Suprapubic skin (tissue), 4 donors: Measurements from ENCODE around the gene PSMA7.

Experiments
- CTCF ChIP-seq, 2 donors: fragments of 200-600 bp in 1 of 2; fragments of 450-650 bp in 1 of 2; sonication (generic) in 1 of 2; IDR thresholded peaks; one replicate each; pipeline ENCODE4 v1.5.1; 2016 to 2019; ENCODE audit warnings: antibody characterized with exemption in 2 of 2, mild to moderate bottlenecking in 1 of 2, moderate library complexity in 1 of 2
- POLR2A ChIP-seq, 2 donors: fragments of 450-650 bp; IDR thresholded peaks; one replicate each; pipeline ENCODE4 v1.6.1; 2017; ENCODE audit warnings: antibody characterized with exemption in 2 of 2, mild to moderate bottlenecking in 2 of 2, moderate library complexity in 2 of 2
- POLR2AphosphoS5 ChIP-seq, 3 donors: sonication (generic); formaldehyde crosslinking; IDR thresholded peaks; one replicate each; pipeline ENCODE4 v1.6.1; 2017; ENCODE audit warnings: antibody characterized with exemption in 3 of 3

- no peak for TF ChIP-seq CTCF (IDR thresholded peaks at IDR 0.05)
- TF ChIP-seq POLR2A (IDR thresholded peaks at IDR 0.05), result no peak
- no peak for TF ChIP-seq POLR2AphosphoS5 (IDR thresholded peaks at IDR 0.05)
Measured at GRCh38 chr20:62133051-62133845, 9.9 kb downstream of the PSMA7 start.
